HCT116 (cell line): Measurements from ENCODE around the gene SLITRK1. TPM values are rescaled to one million over a fixed set of nuclear protein-coding genes. Genes with fewer than 3 reads are reported as not detected.

Experiments
- ATAC-seq: fragments of 200-7000 bp; cut with Tn5 transposase; 2 replicates; pipeline ENCODE4 v1.9.1; 2020; ENCODE audit warnings: mild to moderate bottlenecking, moderate library complexity
- BruUV-seq: library from RNA; stranded (reverse); fragments of 400-500 nt; replicated peaks from 2 replicates; lab custom pipeline; 2021; lab: Mats Ljungman, UMichigan
- CTCF ChIA-PET: fragments of 300-600 bp; sonication (Branson Sonifier 250); formaldehyde crosslinking; loops from one replicate; lab custom pipeline; 2021; ENCODE audit warnings: antibody characterized with exemption; lab: Charles Lee
- POLR2A ChIA-PET: fragments of 300-600, 350-600 bp; sonication (Branson Sonifier 250); formaldehyde crosslinking; loops from one replicate; lab custom pipeline; 2021; ENCODE audit warnings: antibody characterized with exemption; lab: Charles Lee
- RAD21 ChIA-PET, 2 experiments: fragments of 300-600 bp; sonication (Branson Sonifier 250); formaldehyde crosslinking; loops; one replicate each; lab custom pipeline; 2023; ENCODE audit warnings: low total read pairs in 2 of 2; ENCODE audit not compliant: uncharacterized antibody in 2 of 2, unreplicated experiment in 2 of 2, low non-redundant PET in 1 of 2; lab: Charles Lee
- DNase-seq: peaks from one replicate; pipeline ENCODE4 v3.0.0-alpha.2; 2010; ENCODE audit warnings: low read depth, low spot score
- H2AFZ ChIP-seq: fragments of 200-600 bp; shearing (Covaris generic), sonication (generic); 2 replicates; pipeline ENCODE4 v1.6.1; 2017; ENCODE audit warnings: low read depth, mixed run types, mixed read lengths, antibody characterized with exemption, low read length; ENCODE audit not compliant: poor library complexity, severe bottlenecking
- H3K27ac ChIP-seq: 2 replicates; pipeline ENCODE4 v1.5.1; 2012; ENCODE audit warnings: low read depth, low read length
- H3K27me3 ChIP-seq: fragments of 200-600 bp; sonication (generic); 2 replicates; pipeline ENCODE4 v1.6.1; 2016; ENCODE audit warnings: mixed run types, low read length, mixed read lengths; ENCODE audit not compliant: insufficient read depth
- H3K36me3 ChIP-seq, 2 experiments: fragments of 200-500 bp in 1 of 2; fragments of 200-600 bp in 1 of 2; sonication (Bioruptor generic) in 1 of 2; sonication (generic) in 1 of 2; 2 replicates each; pipeline versions ENCODE4 v1.5.1 to v1.6.1; 2014 to 2016; ENCODE audit warnings: low read length in 2 of 2, inconsistent platforms in 1 of 2, mixed read lengths in 1 of 2, mixed run types in 1 of 2; ENCODE audit not compliant: insufficient read depth in 2 of 2, control insufficient read depth in 1 of 2
- H3K4me1 ChIP-seq, 2 experiments: fragments of 200-600 bp in 1 of 2; sonication (generic) in 1 of 2; 2 replicates each; pipeline versions ENCODE4 v1.5.1 to v1.6.1; 2012 to 2017; ENCODE audit warnings: low read length in 2 of 2, inconsistent platforms in 1 of 2, mild to moderate bottlenecking in 1 of 2, mixed read lengths in 1 of 2, mixed run types in 1 of 2, moderate library complexity in 1 of 2; ENCODE audit not compliant: insufficient read depth in 2 of 2, control insufficient read depth in 1 of 2
- H3K4me2 ChIP-seq: fragments of 200-600 bp; sonication (generic); 2 replicates; pipeline ENCODE4 v1.6.1; 2017; ENCODE audit warnings: mixed run types, low read length, mixed read lengths
- H3K4me3 ChIP-seq, 2 experiments: fragments of 200-600 bp in 1 of 2; sonication (generic) in 1 of 2; replicated peaks in 1 of 2; 2 replicates each; pipeline ENCODE4 v1.5.1; 2011 to 2016; ENCODE audit warnings: low read length in 2 of 2, control low read depth in 1 of 2, low read depth in 1 of 2, mild to moderate bottlenecking in 1 of 2, mixed read lengths in 1 of 2, mixed run types in 1 of 2
- H3K79me2 ChIP-seq: fragments of 200-600 bp; sonication (generic); 2 replicates; pipeline ENCODE4 v1.6.1; 2017; ENCODE audit warnings: mild to moderate bottlenecking, mixed run types, low read length, moderate library complexity, mixed read lengths; ENCODE audit not compliant: insufficient read depth
- H3K9ac ChIP-seq: fragments of 200-600 bp; sonication (generic); 2 replicates; pipeline ENCODE4 v1.6.1; 2016; ENCODE audit warnings: low read length, mixed read lengths
- H3K9me2 ChIP-seq: fragments of 200-600 bp; sonication (generic), shearing (Covaris generic); 2 replicates; pipeline ENCODE4 v1.6.1; 2017; ENCODE audit warnings: mixed run types, mild to moderate bottlenecking, moderate library complexity; ENCODE audit not compliant: insufficient read depth
- H3K9me3 ChIP-seq, 2 experiments: fragments of 200-500 bp in 1 of 2; fragments of 200-600 bp in 1 of 2; sonication (Bioruptor generic) in 1 of 2; sonication (generic) in 1 of 2; 2 replicates each; pipeline ENCODE4 v1.6.1; 2014 to 2017; ENCODE audit warnings: low read length in 2 of 2, mixed read lengths in 2 of 2, inconsistent platforms in 1 of 2, low read depth in 1 of 2, mild to moderate bottlenecking in 1 of 2, mixed run types in 1 of 2, moderate library complexity in 1 of 2; ENCODE audit not compliant: control insufficient read depth in 1 of 2, insufficient read depth in 1 of 2
- H4K20me1 ChIP-seq: fragments of 200-600 bp; sonication (generic), shearing (Covaris generic); 2 replicates; pipeline ENCODE4 v1.6.1; 2017; ENCODE audit warnings: mixed run types, mild to moderate bottlenecking, moderate library complexity; ENCODE audit not compliant: insufficient read depth
- ELF1 ChIP-seq: IDR thresholded peaks from 2 replicates; pipeline ENCODE4 v1.6.1; 2012; ENCODE audit warnings: low read depth, borderline replicate concordance
- EZH2 ChIP-seq: fragments of 200-600 bp; sonication (generic); IDR thresholded peaks from 2 replicates; pipeline ENCODE4 v1.6.1; 2017; ENCODE audit warnings: antibody characterized with exemption, mixed run types
- EZH2phosphoT487 ChIP-seq: fragments of 200-600 bp; IDR thresholded peaks from 2 replicates; pipeline ENCODE4 v1.6.1; 2018; ENCODE audit warnings: antibody characterized with exemption, borderline replicate concordance
- JUND ChIP-seq: IDR thresholded peaks from 2 replicates; pipeline ENCODE4 v1.6.1; 2012
- POLR2A ChIP-seq: IDR thresholded peaks from 2 replicates; pipeline ENCODE4 v1.7.0; 2011; ENCODE audit warnings: borderline replicate concordance; ENCODE audit not compliant: insufficient read depth, insufficient read length; ENCODE audit errors: extremely low read depth
- POLR2AphosphoS5 ChIP-seq: IDR thresholded peaks from 2 replicates; pipeline ENCODE4 v1.6.1; 2011; ENCODE audit warnings: mild to moderate bottlenecking, low read depth, low read length, moderate library complexity
- REST ChIP-seq: IDR thresholded peaks from 2 replicates; pipeline ENCODE4 v1.6.1; 2012; ENCODE audit warnings: low read depth
- SIN3A ChIP-seq: IDR thresholded peaks from 2 replicates; pipeline ENCODE4 v1.6.1; 2012; ENCODE audit warnings: low read depth
- SRF ChIP-seq: IDR thresholded peaks from 2 replicates; pipeline ENCODE4 v1.6.1; 2012; ENCODE audit warnings: low read depth
- YY1 ChIP-seq: IDR thresholded peaks from 2 replicates; pipeline ENCODE4 v1.6.1; 2011; ENCODE audit warnings: low read length, low read depth, moderate library complexity, mild to moderate bottlenecking; ENCODE audit not compliant: insufficient replicate concordance; ENCODE audit errors: extremely low read depth
- ZBTB33 ChIP-seq: IDR thresholded peaks from 2 replicates; pipeline ENCODE4 v1.6.1; 2011; ENCODE audit warnings: mild to moderate bottlenecking, low read length, moderate library complexity; ENCODE audit not compliant: insufficient replicate concordance; ENCODE audit errors: extremely low read depth
- ZNF274 ChIP-seq: fragments of 200-500 bp; sonication (Bioruptor generic); IDR thresholded peaks from 2 replicates; pipeline ENCODE4 v1.6.1; 2014; ENCODE audit warnings: mild to moderate bottlenecking, low read depth, low read length, inconsistent platforms
- intact Hi-C: fragments of 100-400 bp; cut with micrococcal nuclease; formaldehyde crosslinking; loops from 2 replicates; pipeline ENCODE4 v1.10.0; 2022
- total RNA-seq: library from RNA; stranded (reverse); gene quantifications from one replicate; pipeline ENCODE4 v1.2.1, GENCODE V29; 2021; ENCODE audit not compliant: unreplicated experiment

The SLITRK1 gene
- total RNA-seq, 1 experiment from 2014 or later = not detected

- TF ChIP-seq REST (no peak), JUND (no peak), SRF (no peak), POLR2A (no peak), ELF1 (no peak), SIN3A (no peak), EZH2phosphoT487 (no peak), ZNF274 (no peak)
These were observed 28.5 kb downstream of the SLITRK1 start (continued) for GRCh38 chr13:83853771-83854170.

GRCh38 chr13:83845106-83845505 lies 37.2 kb downstream of the SLITRK1 start:
- Histone ChIP-seq H3K4me3 (no peak overlapping the region), H2AFZ (no peak overlapping the region), H3K9ac (no peak overlapping the region), H3K27me3 (no peaks in the 10 kb centered on the region), H3K9me3 (peaks cover 0 to 5% of the 10 kb centered on the region in 2 experiments; a peak in 1 of 4 replicates), H3K27ac (no peak overlapping the region), H3K4me1 (no peaks in the 10 kb centered on the region), H3K79me2 (no peaks in the 10 kb centered on the region), H3K9me2 (no peaks in the 10 kb centered on the region), H3K4me2 (no peak overlapping the region), H3K36me3 (no peaks in the 10 kb centered on the region), H4K20me1 (no peaks in the 10 kb centered on the region)
- DNase-seq = no peak
- no peak for ATAC-seq
- ChIA-PET RAD21 (no interaction called here), CTCF (no interaction called here), POLR2A (no interaction called here)
- intact Hi-C loops = no loop called here
- no TSS peak for BruUV-seq
- TF ChIP-seq EZH2phosphoT487 (no peak), REST (no peak), EZH2 (no peak), ZBTB33 (no peak), SIN3A (no peak), YY1 (no peak), ELF1 (no peak), POLR2A (no peak), POLR2AphosphoS5 (no peak)
